Measurements from ENCODE around the gene SEMA4C.

The SEMA4C gene

GRCh38 chr2:96859681-96860064 lies 10.2 kb downstream of the SEMA4C start:
- no peak for TF ChIP-seq TAF1 (IDR thresholded peaks at IDR 0.05; ENCODE audit: borderline replicate concordance, insufficient read depth, low read length)
- TF ChIP-seq REST (IDR thresholded peaks at IDR 0.05; ENCODE audit: insufficient read depth in 1 of 2, low read depth in 2 of 2, low read length in 2 of 2) = no peak
- TF ChIP-seq FOXP2 (optimal IDR thresholded peaks at IDR 0.05; ENCODE audit: borderline replicate concordance, extremely low read depth, extremely low read length, insufficient read depth) = no peak
- no peak for TF ChIP-seq POLR2AphosphoS5 (IDR thresholded peaks at IDR 0.05; ENCODE audit: low read depth, low read length)
- no peak for TF ChIP-seq SIN3A (IDR thresholded peaks at IDR 0.05; ENCODE audit: borderline replicate concordance, insufficient read depth, low read length)

- no peak for TF ChIP-seq REST (IDR thresholded peaks at IDR 0.05; ENCODE audit: insufficient read depth in 1 of 2, low read depth in 2 of 2, low read length in 2 of 2)
- TF ChIP-seq SIN3A (IDR thresholded peaks at IDR 0.05; ENCODE audit: borderline replicate concordance, insufficient read depth, low read length) = no peak
- TF ChIP-seq TAF1 (IDR thresholded peaks at IDR 0.05; ENCODE audit: borderline replicate concordance, insufficient read depth, low read length) = no peak
Observed at GRCh38 chr2:96859099-96859649, 10.7 kb downstream of the SEMA4C start.

GRCh38 chr2:96857667-96858372 lies 12.1 kb downstream of the SEMA4C start, which contains the start of gene ANKRD39:
Gene ANKRD39, minus strand, starts transcription at chr2:96858016. Its CDS starts 29 bp downstream, at chr2:96857987.
- TF ChIP-seq POLR2AphosphoS5 (IDR thresholded peaks at IDR 0.05; ENCODE audit: low read depth, low read length) (peak; percentile 23), SIN3A (IDR thresholded peaks at IDR 0.05; ENCODE audit: borderline replicate concordance, insufficient read depth, low read length) (no peak), FOXP2 (optimal IDR thresholded peaks at IDR 0.05; ENCODE audit: borderline replicate concordance, extremely low read depth, extremely low read length, insufficient read depth) (no peak), REST (IDR thresholded peaks at IDR 0.05; ENCODE audit: insufficient read depth in 1 of 2, low read depth in 2 of 2, low read length in 2 of 2) (no peak), TAF1 (IDR thresholded peaks at IDR 0.05; ENCODE audit: borderline replicate concordance, insufficient read depth, low read length) (0 out of 2 replicates have a peak, but pooled peaks have one; percentile 73)

GRCh38 chr2:96856776-96857666 lies 12.9 kb downstream of the SEMA4C start:
- TF ChIP-seq TAF1 (IDR thresholded peaks at IDR 0.05; ENCODE audit: borderline replicate concordance, insufficient read depth, low read length) (no peak), REST (IDR thresholded peaks at IDR 0.05; ENCODE audit: insufficient read depth in 1 of 2, low read depth in 2 of 2, low read length in 2 of 2) (no peak), FOXP2 (optimal IDR thresholded peaks at IDR 0.05; ENCODE audit: borderline replicate concordance, extremely low read depth, extremely low read length, insufficient read depth) (no peak), SIN3A (IDR thresholded peaks at IDR 0.05; ENCODE audit: borderline replicate concordance, insufficient read depth, low read length) (no peak), POLR2AphosphoS5 (IDR thresholded peaks at IDR 0.05; ENCODE audit: low read depth, low read length) (0 out of 2 replicates have a peak, but pooled peaks have one; percentile 26)

All from PFSK-1 (cell line).